Dendritic cell treated with granulocyte-macrophage colony-stimulating factor and Interleukin-4, amounts not matched to agents 40 ng/mL and 50 ng/mL, for 4 days (primary cell): ENCODE data around the gene DLG5.
"Not testable (repeated sequence)": the region's sequence is repeated elsewhere in the genome, so short reads cannot be mapped to it uniquely, and the experiment has no call there.

Experiments used
- H3K27ac Mint-ChIP-seq: one replicate; pipeline ENCODE4 v1.8.0; 2022; ENCODE audit warnings: mild to moderate bottlenecking, mixed read lengths
- H3K27me3 Mint-ChIP-seq: one replicate; pipeline ENCODE4 v1.8.0; 2022; ENCODE audit warnings: mild to moderate bottlenecking, mixed read lengths
- H3K36me3 Mint-ChIP-seq: one replicate; pipeline ENCODE4 v1.8.0; 2022; ENCODE audit warnings: low read depth, mixed read lengths
- H3K4me1 Mint-ChIP-seq: one replicate; pipeline ENCODE4 v1.8.0; 2022; ENCODE audit warnings: low read depth, mixed read lengths
- H3K4me3 Mint-ChIP-seq: one replicate; pipeline ENCODE4 v1.8.0; 2022; ENCODE audit warnings: mild to moderate bottlenecking, moderate library complexity, mixed read lengths
- H3K9me3 Mint-ChIP-seq: one replicate; pipeline ENCODE4 v1.8.0; 2022; ENCODE audit warnings: mixed read lengths
- intact Hi-C: fragments of 100-400 bp; cut with micrococcal nuclease; formaldehyde crosslinking; loops from one replicate; pipeline ENCODE4 v1.15.0; 2022

The DLG5 gene

GRCh38 chr10:77763453-77764430, 162.8 kb downstream of the DLG5 start:
- Mint-ChIP-seq H3K27me3 (peaks cover 5% of the 10 kb centered on the region), H3K4me3 (no peak overlapping the region), H3K27ac (no peak overlapping the region), H3K36me3 (no peaks in the 10 kb centered on the region), H3K4me1 (no peaks in the 10 kb centered on the region), H3K9me3 (no peaks in the 10 kb centered on the region)
- intact Hi-C loops, result no loop called here

DNA sequence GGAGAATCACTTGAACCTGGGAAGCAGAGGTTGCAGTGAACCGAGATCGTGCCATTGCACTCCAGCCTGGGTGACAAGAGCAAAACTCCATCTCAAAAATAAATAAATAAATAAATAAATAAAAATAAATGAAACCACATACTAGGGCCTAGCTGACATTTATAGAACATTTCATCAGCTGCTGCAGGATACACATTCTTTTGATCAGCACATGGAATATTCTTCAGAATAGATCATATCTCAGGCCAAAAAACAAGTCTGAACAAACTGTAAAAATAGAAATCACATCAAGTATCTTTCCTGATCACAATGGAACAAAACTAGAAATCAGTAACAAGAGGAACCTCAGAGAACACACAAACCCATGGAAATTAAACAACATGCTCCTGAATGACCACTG, 168.1 kb downstream of the DLG5 start:
- H3K4me1 Mint-ChIP-seq, H3K9me3 Mint-ChIP-seq, intact Hi-C loops, H3K36me3 Mint-ChIP-seq, H3K27ac Mint-ChIP-seq, H3K4me3 Mint-ChIP-seq: not testable (repeated sequence)
- peaks cover 20% of the 10 kb centered on the region for H3K27me3 Mint-ChIP-seq

GRCh38 chr10:77756319-77757232, 170.0 kb downstream of the DLG5 start:
- Mint-ChIP-seq H3K27ac (no peak overlapping the region), H3K9me3 (no peaks in the 10 kb centered on the region), H3K27me3 (peaks cover 27% of the 10 kb centered on the region), H3K4me3 (no peak overlapping the region), H3K4me1 (no peaks in the 10 kb centered on the region), H3K36me3 (no peaks in the 10 kb centered on the region)
- intact Hi-C loops, result no loop called here

DNA sequence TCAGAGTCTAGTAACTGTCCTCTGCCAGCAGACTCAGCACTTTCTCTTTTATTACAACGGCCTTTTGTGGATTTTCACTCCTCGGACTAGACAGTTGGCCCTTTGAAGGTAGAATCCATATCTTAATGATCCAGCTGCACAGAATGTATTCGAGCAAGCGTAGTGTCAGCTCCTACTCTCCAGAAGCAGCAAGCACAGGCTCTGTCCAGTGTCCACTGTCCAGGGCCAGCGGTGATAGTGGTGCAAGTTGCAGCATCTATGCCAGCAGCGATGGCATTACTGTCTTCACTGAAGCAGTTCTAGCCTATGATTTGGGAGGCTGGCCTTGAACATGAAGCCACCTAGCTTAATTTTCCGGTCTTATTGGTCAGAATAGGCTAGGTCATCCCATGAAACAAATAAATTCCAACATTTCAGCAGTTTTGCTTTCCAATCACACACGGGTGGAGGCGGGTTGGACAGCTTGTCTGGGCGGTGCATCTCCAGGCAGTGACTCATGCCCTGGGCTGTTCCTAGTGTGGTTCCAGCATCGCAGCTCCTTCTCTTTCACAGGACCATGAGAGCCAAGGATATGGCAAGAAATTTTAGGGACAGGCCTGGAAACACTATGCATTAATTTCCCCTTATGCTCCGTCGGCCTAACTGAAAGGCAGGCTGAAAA, 180.4 kb downstream of the DLG5 start:
- H3K4me3 Mint-ChIP-seq, result no peak overlapping the region
- intact Hi-C loops, result no loop called here
- H3K36me3 Mint-ChIP-seq, result no peaks in the 10 kb centered on the region
- H3K4me1 Mint-ChIP-seq, result no peaks in the 10 kb centered on the region
- peaks cover 18% of the 10 kb centered on the region for H3K9me3 Mint-ChIP-seq
- peaks cover 5% of the 10 kb centered on the region for H3K27me3 Mint-ChIP-seq
- H3K27ac Mint-ChIP-seq, result no peak overlapping the region

- H3K4me1 Mint-ChIP-seq, result no peaks in the 10 kb centered on the region
- intact Hi-C loops, result no loop called here
- H3K27me3 Mint-ChIP-seq, result peaks cover 7% of the 10 kb centered on the region
- peaks cover 18% of the 10 kb centered on the region for H3K9me3 Mint-ChIP-seq
- H3K27ac Mint-ChIP-seq, result no peak overlapping the region
- H3K36me3 Mint-ChIP-seq, result no peaks in the 10 kb centered on the region
- H3K4me3 Mint-ChIP-seq, result no peak overlapping the region
Measured at GRCh38 chr10:77744245-77744644, 182.3 kb downstream of the DLG5 start.

GRCh38 chr10:77742172-77742571, 184.4 kb downstream of the DLG5 start:
- no peaks in the 10 kb centered on the region for H3K4me1 Mint-ChIP-seq
- no peak overlapping the region for H3K27ac Mint-ChIP-seq
- intact Hi-C loops, result no loop called here
- H3K9me3 Mint-ChIP-seq, result peaks cover 16% of the 10 kb centered on the region
- H3K36me3 Mint-ChIP-seq, result no peaks in the 10 kb centered on the region
- no peak overlapping the region for H3K4me3 Mint-ChIP-seq
- H3K27me3 Mint-ChIP-seq, result peaks cover 6% of the 10 kb centered on the region

DNA sequence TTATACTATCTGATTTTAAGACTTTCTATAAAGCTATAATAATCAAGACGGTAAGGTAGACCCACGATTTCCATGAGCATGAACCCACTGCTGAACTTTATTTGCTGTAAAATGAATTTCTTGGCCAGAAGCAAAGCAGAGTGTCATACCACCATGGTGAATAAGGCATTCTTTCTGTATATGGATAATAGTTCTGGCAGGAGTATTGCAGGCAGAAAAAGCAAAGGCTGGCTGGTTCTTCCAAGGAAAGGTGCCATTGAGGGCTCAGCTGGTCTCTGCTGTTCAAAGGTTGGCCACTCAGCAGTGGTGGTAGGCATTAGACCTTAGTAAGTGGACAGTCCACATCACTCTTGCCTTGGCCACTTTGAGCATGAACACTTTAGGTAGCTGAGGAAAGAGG, 184.8 kb downstream of the DLG5 start:
- Mint-ChIP-seq H3K9me3 (peaks cover 21% of the 10 kb centered on the region), H3K4me3 (no peak overlapping the region), H3K27me3 (peaks cover 8% of the 10 kb centered on the region), H3K36me3 (no peaks in the 10 kb centered on the region), H3K4me1 (no peaks in the 10 kb centered on the region), H3K27ac (no peak overlapping the region)
- intact Hi-C loops, result no loop called here
